ENCODE measurements around the gene CIROP.

DNA sequence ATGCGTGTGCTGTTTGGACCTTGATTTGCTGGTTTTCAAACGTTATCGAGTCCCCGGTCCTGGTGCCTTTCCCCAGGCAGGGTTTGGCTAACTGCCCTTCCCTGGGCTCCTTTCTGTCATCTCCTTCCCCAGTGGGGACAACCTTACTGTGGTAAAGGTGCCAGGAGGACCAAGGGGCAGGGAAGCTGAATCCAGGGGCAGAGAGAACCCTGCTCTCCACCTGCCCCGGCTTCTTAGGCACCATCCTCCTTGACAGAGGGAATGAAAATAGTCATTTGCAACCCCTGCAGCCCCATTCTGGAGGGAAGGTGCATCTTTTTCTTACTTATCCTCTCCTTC lies 9.3 kb upstream of the CIROP start:
- no peak for TF ChIP-seq POLR2AphosphoS5 (IDR thresholded peaks at IDR 0.05; ENCODE audit: low read depth, low read length)
- no peak for TF ChIP-seq TAF1 (IDR thresholded peaks at IDR 0.05; ENCODE audit: borderline replicate concordance, insufficient read depth, low read length)
- TF ChIP-seq, protein P1, sequence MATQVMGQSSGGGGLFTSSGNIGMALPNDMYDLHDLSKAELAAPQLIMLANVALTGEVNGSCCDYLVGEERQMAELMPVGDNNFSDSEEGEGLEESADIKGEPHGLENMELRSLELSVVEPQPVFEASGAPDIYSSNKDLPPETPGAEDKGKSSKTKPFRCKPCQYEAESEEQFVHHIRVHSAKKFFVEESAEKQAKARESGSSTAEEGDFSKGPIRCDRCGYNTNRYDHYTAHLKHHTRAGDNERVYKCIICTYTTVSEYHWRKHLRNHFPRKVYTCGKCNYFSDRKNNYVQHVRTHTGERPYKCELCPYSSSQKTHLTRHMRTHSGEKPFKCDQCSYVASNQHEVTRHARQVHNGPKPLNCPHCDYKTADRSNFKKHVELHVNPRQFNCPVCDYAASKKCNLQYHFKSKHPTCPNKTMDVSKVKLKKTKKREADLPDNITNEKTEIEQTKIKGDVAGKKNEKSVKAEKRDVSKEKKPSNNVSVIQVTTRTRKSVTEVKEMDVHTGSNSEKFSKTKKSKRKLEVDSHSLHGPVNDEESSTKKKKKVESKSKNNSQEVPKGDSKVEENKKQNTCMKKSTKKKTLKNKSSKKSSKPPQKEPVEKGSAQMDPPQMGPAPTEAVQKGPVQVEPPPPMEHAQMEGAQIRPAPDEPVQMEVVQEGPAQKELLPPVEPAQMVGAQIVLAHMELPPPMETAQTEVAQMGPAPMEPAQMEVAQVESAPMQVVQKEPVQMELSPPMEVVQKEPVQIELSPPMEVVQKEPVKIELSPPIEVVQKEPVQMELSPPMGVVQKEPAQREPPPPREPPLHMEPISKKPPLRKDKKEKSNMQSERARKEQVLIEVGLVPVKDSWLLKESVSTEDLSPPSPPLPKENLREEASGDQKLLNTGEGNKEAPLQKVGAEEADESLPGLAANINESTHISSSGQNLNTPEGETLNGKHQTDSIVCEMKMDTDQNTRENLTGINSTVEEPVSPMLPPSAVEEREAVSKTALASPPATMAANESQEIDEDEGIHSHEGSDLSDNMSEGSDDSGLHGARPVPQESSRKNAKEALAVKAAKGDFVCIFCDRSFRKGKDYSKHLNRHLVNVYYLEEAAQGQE (IDR thresholded peaks at IDR 0.05; ENCODE audit: insufficient read depth in 1 of 2, low read depth in 2 of 2, low read length in 2 of 2): no peak
